ENCODE results near the gene SLC6A17. TPM values are rescaled to one million over a fixed set of nuclear protein-coding genes. Genes with fewer than 3 reads are reported as not detected.
A peak's percentile ranks its signal among the peaks of the same experiment; 100 is the strongest.

SLC6A17 gene
- total RNA-seq, 1 donor from 2014 or later, result 0.12 TPM

DNA sequence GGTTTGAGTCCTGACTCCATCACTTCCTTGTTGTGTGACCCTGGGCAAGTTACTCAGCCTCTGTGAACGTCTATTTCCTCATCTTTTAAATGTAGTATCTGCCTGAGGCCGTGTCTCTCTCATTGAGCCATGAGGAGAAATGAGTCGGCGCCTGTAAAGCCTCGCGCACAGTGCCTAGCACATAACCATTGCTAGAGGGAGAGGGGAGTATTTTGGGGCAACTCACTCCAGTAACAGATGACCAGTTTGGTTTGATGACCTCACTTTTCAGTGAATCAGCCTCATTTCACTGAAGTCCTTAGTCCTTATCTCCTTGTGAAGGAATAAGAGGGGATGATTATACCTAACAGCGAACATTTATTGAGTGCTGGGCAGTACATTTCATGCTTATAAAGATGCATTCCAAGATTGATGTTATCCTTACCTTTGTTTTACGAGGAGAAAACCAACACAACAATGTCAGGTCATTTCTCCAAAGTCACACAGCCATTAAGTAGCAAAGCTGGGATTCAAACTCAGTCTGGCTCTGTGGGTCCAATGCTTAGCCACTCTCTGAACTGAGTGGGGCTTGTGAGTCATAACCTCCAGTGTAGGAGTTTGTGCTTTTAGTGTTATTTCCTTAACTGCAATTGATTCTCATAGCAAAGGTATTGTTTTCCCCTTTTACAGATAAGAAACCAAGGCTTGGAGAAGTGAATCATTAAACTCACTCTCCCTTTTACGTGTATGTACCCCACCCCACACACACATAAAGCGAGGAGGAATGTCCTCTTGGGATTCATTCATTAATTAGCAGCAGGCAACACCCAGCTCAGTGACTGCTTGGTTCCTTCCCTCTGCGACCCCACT is 85.8 kb downstream of the SLC6A17 start:
- peak; percentile 63 for DNase-seq (ENCODE audit: extremely low read depth, low read depth, low spot score)

DNA sequence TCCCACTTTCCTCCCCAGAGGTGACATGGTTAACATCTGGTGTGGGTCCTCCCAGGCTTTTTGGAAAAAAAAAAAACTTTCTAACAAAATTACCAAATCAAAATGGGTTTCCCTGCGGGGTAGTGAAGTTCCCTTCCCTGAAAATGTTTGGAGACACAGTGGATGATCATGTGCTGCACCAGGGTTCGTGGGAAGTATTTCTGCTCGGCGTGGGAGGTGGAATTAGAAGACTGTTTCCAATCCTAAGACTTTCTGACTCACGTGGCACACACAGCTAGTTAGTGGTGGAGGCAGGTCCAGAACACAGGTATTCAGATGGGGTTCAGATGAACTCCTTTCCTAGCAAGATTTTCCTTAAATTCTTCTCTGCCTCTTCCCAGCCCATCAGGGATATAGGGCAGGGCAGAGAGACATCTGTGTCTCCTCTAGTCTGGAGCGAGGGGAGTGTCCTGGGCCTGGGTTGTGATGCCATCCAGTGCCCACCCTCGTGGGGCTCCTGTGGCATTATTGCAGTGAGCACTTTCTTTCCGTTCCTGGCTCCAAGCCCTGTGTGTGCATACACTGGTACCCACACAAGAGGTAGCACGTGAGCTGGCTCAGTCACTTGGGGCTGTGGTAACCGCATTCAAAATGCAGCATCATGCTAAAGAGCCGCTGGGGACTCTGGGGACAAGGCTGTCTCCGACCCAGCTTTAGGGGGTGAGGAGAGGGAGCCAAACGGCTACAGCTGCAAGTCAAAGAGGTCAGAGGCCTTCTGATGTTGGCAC is 87.3 kb downstream of the SLC6A17 start:
- no peak for DNase-seq (ENCODE audit: extremely low read depth, low read depth, low spot score)

DNA sequence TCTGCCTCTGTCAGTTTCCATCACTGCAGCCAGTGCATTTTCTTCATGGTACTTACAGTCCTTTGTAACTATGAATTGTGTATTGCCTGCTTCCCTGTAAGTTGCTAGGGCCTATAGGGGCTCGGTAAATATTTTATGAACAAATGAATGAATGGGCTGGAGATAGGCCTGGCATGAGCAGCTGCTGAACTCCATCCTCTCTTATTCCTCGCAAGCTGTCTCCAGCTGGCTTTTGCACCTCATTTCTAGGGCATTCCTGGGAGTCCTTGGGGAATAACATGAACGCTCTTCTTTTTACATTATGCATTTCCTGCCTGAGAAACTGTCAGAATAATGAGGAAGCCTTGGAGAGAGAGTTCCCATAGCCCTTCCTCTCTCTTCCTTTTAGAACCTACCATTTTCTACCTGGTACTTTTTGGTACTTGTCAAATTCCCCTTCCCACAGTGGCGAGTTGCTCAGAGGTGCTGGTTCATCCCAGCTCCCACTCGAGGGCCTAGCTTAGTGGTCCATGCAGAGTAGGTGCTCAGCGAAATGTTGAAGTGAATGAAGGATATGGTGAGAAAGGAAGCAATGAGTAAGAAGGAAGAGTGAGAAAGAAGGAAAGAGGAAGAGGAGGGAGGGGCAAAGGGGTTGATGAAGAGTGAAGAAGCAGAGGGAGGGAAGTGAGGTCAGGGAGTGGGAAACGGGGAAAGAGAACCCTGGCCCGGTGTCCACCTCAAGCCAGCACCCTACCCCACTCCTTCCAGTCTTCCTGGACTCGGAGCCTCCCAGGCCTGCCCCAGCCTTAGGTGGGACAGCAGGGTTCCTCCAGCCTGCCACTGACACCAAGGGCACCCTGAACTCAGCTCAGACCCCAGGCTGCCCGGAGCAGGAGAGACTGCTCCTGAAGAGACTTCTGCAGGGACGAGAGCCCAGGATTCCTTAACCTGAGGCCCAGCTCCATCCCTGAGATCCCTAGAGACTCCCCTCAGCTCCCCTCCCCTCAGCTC is 89.4 kb downstream of the SLC6A17 start:
- DNase-seq (ENCODE audit: extremely low read depth, low read depth, low spot score), result no peak

DNA sequence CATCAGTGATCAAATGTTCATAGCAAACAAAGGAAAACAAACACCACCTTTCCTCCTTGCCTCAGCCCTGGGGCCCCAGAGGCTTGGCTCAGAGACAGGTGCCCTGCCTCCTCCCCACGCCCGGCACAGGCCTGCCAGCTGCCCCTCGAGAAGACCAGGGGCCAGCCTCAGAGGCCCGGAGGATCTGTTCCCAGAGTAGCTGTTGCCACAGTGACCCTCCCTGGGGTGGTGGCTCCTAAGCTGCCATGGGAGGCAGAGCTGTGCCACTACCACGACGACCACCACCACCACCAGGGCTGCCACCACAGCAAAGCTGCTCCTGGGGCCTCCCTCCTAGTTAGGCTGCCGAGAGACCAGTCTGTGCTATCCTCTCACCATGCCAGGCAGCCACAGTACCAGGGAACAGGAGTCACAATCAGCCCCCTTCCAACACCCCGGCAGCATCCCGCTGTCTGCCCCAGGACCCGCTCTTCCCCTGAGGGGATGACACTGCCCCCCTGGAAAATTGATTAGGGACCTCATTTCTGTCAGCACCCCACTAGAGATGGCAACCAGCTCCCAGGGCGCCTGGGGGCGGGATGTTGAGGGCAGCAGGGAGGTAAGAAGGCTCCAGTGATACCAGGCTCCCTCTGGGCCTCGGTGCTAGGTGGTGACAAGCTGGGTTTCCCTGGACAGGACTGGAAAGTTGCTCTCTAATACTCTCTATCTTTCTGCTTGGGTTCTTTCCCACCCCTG is 90.3 kb downstream of the SLC6A17 start:
- DNase-seq (ENCODE audit: extremely low read depth, low read depth, low spot score), result no peak

DNA sequence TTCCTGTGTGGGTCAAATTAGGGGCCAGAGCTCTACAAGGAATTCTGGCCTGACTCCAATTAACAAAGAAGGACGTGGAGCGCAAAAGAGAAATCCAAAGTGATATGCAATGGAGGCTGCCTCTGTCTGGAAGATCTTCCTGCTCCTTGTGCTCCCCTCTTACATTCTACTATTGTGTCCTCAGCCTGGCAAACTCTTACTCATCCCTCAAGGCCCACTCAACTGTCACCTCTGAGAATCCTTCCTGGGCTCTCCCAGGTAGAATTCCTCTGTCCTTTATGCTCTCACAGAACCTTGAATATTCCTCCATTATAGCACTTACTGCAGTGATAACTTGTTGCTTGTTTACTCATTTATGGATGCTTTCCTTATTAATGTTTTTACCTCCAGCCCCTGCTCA is 91.2 kb downstream of the SLC6A17 start:
- DNase-seq (ENCODE audit: extremely low read depth, low read depth, low spot score), result no peak

DNA sequence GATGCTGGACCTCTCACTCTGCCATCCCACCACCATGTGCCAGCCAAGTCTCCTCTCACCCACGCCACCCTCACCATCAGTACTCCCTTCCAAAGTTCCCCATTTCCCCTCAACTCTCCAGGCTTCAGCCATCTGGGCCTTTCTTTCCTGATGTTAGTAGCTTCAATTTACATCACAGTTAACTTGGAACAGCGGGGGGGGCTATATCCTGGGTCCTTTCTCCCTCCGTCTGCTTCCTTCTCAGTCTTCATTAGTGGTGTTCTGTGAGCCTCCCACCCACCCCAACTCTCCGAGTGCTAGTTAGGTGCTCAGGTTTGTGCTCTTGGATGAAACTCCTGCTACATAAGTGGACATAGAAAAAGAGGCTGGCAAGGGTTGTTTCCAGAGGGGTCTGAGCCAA is 91.8 kb downstream of the SLC6A17 start:
- DNase-seq (ENCODE audit: extremely low read depth, low read depth, low spot score), result no peak

DNA sequence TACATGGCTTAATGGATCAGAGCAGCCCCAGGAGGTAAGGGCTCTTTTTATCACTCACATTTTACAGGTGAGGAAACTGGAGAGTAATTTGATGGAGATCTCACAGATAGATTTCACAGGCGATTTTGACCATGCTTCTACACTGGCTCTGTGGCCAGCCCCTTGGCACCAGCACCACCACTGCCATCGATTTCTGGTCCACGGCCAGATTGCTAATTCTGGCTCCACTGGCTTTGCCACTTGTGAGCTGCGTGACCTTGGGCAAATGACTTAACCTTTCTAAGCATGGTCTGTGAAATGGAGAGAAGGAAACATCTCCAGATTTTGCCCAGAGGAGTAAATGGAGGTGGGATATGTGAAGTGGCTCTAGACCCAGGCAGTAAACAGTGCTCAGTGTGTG is 92.4 kb downstream of the SLC6A17 start:
- no peak for DNase-seq (ENCODE audit: extremely low read depth, low read depth, low spot score)

DNA sequence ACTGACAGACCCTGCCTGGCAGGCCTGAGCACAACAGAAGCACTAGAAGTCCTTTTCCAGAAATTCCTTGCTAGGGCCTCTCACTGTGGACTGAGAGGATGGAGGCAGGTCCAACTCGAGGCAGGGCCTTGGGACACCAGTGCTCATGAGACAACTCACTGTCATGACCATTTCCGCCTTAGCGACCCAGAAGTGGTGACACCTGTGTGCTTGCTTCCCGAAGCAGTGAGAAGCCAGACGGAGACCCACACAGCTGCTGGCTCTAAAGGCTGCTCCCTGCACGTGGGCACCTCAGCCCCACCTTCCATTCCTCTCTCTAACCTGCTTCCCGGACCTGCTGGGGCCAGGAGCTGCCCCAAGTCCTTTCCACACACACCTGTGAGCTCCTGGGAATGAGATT is 92.9 kb downstream of the SLC6A17 start:
- no peak for DNase-seq (ENCODE audit: extremely low read depth, low read depth, low spot score)

DNA sequence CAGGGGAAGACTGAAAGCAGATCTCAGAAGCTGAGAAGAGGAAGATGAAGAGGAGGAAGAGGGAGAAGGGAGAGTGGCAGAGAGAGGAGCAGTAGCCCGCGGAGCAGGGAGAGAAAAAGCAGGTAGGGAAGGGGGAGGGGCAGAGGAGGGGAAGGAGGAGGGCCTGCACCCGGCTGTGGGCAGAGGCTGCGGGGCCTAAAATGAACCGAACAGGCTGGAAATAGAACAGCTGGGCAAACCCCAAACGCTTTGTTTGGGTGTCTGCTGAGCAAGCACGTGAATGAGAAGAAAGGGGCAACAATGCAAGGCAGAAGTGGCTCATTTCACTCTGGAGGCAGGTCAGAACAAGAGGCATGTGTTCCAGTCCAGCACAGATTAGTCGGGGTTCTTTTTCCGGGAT is 93.3 kb downstream of the SLC6A17 start:
- DNase-seq (ENCODE audit: extremely low read depth, low read depth, low spot score), result no peak

DNA sequence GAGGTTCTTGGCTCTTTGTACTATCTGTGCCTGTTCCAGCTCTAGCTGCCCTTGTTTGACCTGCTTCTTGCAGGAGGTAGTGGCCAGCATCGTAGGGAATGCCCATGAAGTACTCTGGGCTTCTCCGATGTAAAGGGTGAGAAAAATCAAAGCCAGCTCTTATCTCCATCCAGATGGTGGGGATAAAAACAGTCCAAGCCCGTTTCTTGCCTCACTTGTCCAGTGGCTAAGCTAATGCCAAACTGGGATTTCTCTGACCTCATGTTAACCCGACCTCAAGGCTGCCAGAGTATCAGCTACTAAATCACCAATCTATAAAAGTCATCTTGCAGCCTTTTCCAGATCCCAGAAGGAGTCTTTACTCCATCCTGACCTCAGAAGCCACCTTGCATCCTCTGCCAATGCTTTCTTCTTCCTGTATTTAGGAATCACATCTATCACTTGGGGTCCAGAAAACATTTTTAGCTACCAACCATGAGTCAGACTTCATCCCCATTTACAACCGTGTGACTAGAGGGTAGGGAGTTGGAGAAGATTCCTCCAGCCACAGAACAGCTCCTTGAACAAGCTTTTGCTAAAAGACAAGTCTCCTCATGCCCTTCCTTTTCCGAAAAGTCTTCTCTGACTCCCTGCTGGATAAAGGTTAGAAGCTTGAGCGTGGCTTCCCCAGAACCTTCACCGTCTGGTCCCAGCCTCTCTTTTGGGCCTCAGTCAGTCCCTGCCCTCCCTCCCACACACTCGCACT is 95.8 kb downstream of the SLC6A17 start:
- no peak for DNase-seq (ENCODE audit: extremely low read depth, low read depth, low spot score)

DNA sequence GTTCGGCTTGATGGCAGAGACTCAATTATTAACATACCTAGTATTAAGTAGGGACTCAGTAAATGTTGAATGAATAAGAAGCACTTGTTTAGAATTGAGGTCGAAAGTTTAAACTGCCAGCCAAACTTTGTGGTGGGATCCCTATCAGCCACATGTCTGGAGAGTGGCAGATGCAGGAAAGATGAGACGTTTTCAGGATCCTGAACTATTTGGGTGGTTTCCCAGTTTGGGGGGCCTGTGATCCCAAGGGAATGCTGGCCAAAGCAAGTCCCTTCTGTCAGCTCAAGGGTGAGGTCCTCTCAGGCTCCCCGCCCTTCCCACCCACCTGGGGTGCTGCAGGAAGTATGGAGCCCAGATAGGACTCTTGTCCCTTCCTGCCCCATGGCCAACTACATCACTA is 98.5 kb downstream of the SLC6A17 start:
- no peak for DNase-seq (ENCODE audit: extremely low read depth, low read depth, low spot score)

DNA sequence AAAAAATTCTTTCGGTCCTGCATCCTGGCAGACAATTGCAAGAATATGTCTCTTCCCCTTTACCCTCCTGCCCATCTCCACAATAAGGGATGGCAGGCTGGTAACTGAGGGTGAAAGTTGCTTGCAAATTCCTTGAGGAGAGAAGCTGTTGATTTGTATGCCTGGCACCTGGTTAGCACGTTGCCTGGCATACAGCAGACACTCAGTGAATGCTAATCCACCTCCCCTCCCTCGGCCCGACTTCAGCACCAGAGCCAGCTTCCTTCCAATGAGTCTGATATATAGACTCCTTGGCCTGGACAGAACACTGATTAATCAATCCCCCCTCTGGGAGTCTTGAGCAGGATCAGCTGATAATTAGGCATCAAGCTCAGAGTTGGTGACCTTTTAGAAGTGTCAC is 99.0 kb downstream of the SLC6A17 start:
- DNase-seq (ENCODE audit: extremely low read depth, low read depth, low spot score), result no peak

DNA sequence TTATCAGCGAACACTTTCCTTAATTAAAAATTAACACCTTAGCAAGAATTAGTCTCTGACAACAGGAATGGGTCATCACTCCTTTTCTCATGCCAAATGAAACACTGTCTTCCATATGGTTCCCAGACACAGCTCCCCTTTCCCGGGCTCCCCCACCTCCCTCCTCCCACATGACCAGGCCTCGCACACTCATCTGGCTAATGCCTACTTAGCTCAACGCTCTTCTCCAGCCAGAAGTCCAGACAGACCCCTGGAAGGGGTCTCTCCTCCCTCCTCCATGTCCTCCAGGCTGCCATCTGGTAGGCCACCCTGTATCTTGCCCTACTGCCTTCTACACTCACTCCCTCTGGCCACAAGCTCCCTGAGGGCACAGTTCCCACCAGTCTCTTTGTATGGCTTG is 99.7 kb downstream of the SLC6A17 start:
- DNase-seq (ENCODE audit: extremely low read depth, low read depth, low spot score), result no peak

DNA sequence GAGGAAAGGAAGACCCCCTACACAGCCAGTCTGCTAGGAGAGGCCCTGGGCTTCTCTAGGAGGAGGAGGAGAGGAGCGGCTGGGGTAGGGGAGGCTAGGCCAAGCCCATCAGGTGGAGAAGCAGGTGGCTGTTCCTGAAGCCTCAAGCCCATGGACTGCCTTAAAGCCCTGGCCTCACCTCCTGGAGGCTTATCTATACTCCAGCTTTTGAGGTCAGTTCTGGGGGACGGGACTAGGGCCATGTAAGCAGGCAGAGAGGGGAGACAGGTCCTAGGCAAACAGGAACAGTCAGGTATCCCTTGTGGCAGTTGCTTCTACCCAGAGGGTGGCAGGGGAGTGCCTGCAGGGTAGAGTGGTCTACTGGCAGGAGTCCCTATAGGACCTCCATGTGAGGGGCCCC is 100.5 kb downstream of the SLC6A17 start:
- DNase-seq (ENCODE audit: extremely low read depth, low read depth, low spot score), result no peak

Other genes with a start within 250 kb of the SLC6A17 start
- gene CSF1, start 239.6 kb upstream of the SLC6A17 start, total RNA-seq, result 62.4 and 87.3 TPM in 2 replicates
- 35.0 and 51.6 TPM in 2 replicates for gene AHCYL1, start 165.7 kb upstream of the SLC6A17 start, total RNA-seq
- 34.8 and 55.7 TPM in 2 replicates for gene STRIP1, start 115.9 kb upstream of the SLC6A17 start, total RNA-seq
- gene ALX3, start 79.8 kb upstream of the SLC6A17 start, total RNA-seq, result not detected in 2 replicates
- gene UBL4B, start 38.1 kb upstream of the SLC6A17 start, total RNA-seq, result not detected in 2 replicates
- 6.0 and 12.0 TPM in 2 replicates for gene KCNC4, start 59.8 kb downstream of the SLC6A17 start, total RNA-seq
- 15.7 and 29.5 TPM in 2 replicates for gene RBM15, start 188.9 kb downstream of the SLC6A17 start, total RNA-seq
- gene SLC16A4, start 240.5 kb downstream of the SLC6A17 start, total RNA-seq, result 1.2 and 3.1 TPM in 2 replicates